NT2/D1 (cell line): Measurements from ENCODE around the gene AASDHPPT.

Experiments
- DNase-seq: peaks from one replicate; pipeline ENCODE4 v3.0.0-alpha.2; 2011; ENCODE audit warnings: low read depth, low spot score
- H3K27me3 ChIP-seq: 2 replicates; pipeline ENCODE4 v1.6.0; 2011; ENCODE audit warnings: mild to moderate bottlenecking; ENCODE audit not compliant: insufficient read length, insufficient read depth
- H3K36me3 ChIP-seq: 2 replicates; pipeline ENCODE4 v1.6.1; 2011; ENCODE audit warnings: mild to moderate bottlenecking, low read length, mixed read lengths; ENCODE audit not compliant: insufficient read depth, insufficient read length
- H3K4me1 ChIP-seq: 2 replicates; pipeline ENCODE4 v1.5.1; 2011; ENCODE audit not compliant: insufficient read depth, insufficient read length
- H3K4me3 ChIP-seq: 2 replicates; pipeline ENCODE4 v1.5.1; 2011; ENCODE audit warnings: low read depth; ENCODE audit not compliant: insufficient read length
- H3K9ac ChIP-seq: 2 replicates; pipeline ENCODE4 v1.6.0; 2011; ENCODE audit warnings: low read depth; ENCODE audit not compliant: insufficient read length
- H3K9me3 ChIP-seq: 2 replicates; pipeline ENCODE4 v1.5.1; 2011; ENCODE audit warnings: mild to moderate bottlenecking, low read length; ENCODE audit not compliant: insufficient read depth
- SUZ12 ChIP-seq: IDR thresholded peaks from 2 replicates; pipeline ENCODE4 v1.6.1; 2011; ENCODE audit not compliant: insufficient read length, insufficient read depth; ENCODE audit errors: extremely low read depth
- YY1 ChIP-seq: IDR thresholded peaks from 2 replicates; pipeline ENCODE4 v1.6.1; 2011; ENCODE audit not compliant: insufficient read length, insufficient read depth
- ZNF274 ChIP-seq: IDR thresholded peaks from 2 replicates; pipeline ENCODE4 v1.6.1; 2011; ENCODE audit warnings: mild to moderate bottlenecking, low read depth, low read length

The AASDHPPT gene

DNA sequence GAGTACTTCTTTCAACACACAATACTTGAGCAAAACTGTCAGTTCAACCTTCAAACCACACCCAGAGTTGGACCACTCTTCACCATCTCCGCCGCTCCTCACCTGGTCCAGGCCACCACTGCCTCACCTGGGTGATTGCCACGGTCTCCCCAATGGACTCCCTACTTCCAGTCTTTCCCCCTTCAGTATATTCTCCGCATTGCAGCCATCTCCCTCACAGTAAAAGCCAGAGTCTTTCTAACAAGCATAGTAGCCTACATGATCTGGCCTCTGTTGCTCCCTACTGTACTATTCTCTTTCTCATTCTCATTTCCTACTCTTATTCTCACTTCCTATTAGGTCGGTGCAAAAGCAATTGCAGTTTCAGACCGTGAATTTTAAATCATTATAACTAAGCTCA, 28.5 kb downstream of the AASDHPPT start:
- Histone ChIP-seq H3K9ac (no peak overlapping the region), H3K4me3 (no peak overlapping the region), H3K4me1 (no peaks in the 10 kb centered on the region), H3K9me3 (no peaks in the 10 kb centered on the region), H3K27me3 (no peaks in the 10 kb centered on the region), H3K36me3 (no peaks in the 10 kb centered on the region)
- no peak for DNase-seq
- TF ChIP-seq ZNF274 (no peak), SUZ12 (no peak), YY1 (no peak)

DNA sequence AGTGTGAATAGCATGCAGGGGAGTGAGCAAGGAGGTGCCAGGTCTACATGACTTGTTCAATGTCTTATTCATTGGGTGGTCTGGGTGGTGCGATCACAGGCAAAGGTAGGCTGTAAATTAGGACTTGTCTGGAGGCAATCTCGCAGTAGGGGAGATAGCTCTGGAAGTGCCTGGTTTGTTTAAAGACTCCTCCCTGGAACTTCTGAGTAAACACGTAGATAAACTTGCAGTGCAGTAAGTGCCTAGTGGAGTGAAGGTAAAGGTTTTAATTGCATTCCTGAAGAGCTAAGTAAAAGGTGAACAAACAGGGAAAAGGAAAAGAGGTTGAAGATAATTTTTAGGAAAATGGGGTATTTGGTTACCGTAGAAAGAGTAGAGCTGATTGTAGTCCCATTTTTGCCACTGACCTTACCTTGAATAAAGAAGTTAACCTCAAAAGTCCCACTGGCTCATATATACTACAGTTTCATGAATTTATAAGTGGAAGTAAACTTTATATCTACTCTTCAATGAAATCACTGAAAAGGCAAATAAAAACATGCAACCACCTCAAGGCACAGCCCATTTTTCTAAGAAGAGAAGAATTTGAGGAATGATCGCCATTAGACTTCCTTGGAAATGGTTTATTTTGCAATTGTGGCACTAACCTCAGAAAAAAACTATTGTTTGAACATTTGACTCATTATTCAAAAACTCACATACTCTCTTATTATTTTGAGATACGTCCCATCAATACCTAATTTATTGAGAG, 44.3 kb downstream of the AASDHPPT start:
- no peaks in the 10 kb centered on the region for H3K36me3 ChIP-seq
- H3K4me1 ChIP-seq = no peaks in the 10 kb centered on the region
- H3K9me3 ChIP-seq = no peaks in the 10 kb centered on the region
- H3K27me3 ChIP-seq = no peaks in the 10 kb centered on the region
- no peak for DNase-seq
- no peak for TF ChIP-seq SUZ12
- H3K4me3 ChIP-seq = no peak overlapping the region
- H3K9ac ChIP-seq = no peak overlapping the region

DNA sequence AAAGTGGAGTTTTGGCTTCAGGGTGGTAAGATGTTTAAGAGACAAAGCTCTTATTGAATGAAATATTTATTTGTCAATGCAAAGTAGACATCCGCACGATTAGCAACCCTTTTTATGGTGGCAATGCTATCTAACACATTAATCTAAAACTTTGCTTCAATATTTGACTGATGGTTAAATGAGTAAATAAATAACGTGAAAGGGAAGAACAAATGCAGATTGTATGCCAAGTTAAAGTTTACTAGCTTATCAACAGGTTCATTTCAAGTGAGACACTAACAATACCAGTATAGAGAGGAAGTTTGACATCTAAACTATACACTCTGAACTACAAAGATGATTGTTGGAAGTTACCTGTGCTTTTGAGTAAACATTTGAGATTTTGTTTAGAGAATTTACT, 50.1 kb downstream of the AASDHPPT start:
- H3K27me3 ChIP-seq = no peaks in the 10 kb centered on the region
- H3K9ac ChIP-seq = no peak overlapping the region
- no peak overlapping the region for H3K4me3 ChIP-seq
- TF ChIP-seq YY1 (no peak), ZNF274 (no peak), SUZ12 (no peak)
- no peaks in the 10 kb centered on the region for H3K36me3 ChIP-seq
- DNase-seq = no peak
- H3K9me3 ChIP-seq = no peaks in the 10 kb centered on the region
- H3K4me1 ChIP-seq = no peaks in the 10 kb centered on the region

DNA sequence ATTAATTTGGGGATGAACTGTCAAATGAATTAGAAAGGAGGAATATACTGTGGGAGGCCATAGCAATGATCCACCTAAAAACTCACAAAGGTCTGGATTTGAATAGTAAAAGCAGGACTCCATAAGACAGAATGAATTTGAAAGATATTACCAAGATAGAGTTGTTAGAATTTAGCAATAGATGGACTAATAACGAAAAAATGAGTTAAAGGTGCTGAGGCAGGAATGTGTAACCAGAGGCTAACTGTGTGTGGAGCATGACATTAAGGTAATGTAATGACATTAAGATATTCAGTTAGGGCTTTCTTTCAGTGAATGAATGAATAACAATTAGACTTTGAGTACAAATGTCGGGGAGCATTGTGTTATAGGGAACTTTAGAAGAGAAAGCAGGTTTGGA, 51.3 kb downstream of the AASDHPPT start:
- Histone ChIP-seq H3K9me3 (no peaks in the 10 kb centered on the region), H3K9ac (no peak overlapping the region), H3K36me3 (no peaks in the 10 kb centered on the region), H3K4me1 (no peaks in the 10 kb centered on the region), H3K27me3 (no peaks in the 10 kb centered on the region), H3K4me3 (no peak overlapping the region)
- no peak for DNase-seq
- TF ChIP-seq SUZ12 (no peak), YY1 (no peak), ZNF274 (no peak)

- H3K9me3 ChIP-seq = no peaks in the 10 kb centered on the region
- no peak for DNase-seq
- H3K4me3 ChIP-seq = no peak overlapping the region
- no peaks in the 10 kb centered on the region for H3K36me3 ChIP-seq
- H3K4me1 ChIP-seq = no peaks in the 10 kb centered on the region
- TF ChIP-seq YY1 = no peak
- TF ChIP-seq SUZ12 = no peak
- TF ChIP-seq ZNF274 = no peak
- H3K27me3 ChIP-seq = no peaks in the 10 kb centered on the region
- H3K9ac ChIP-seq = no peak overlapping the region
These were observed 54.5 kb downstream of the AASDHPPT start for GRCh38 chr11:106131998-106132397.

GRCh38 chr11:106132582-106133354, 55.3 kb downstream of the AASDHPPT start:
- H3K36me3 ChIP-seq = no peaks in the 10 kb centered on the region
- DNase-seq = no peak
- no peaks in the 10 kb centered on the region for H3K4me1 ChIP-seq
- no peaks in the 10 kb centered on the region for H3K27me3 ChIP-seq
- no peak overlapping the region for H3K4me3 ChIP-seq
- no peaks in the 10 kb centered on the region for H3K9me3 ChIP-seq
- no peak for TF ChIP-seq SUZ12
- no peak for TF ChIP-seq ZNF274
- TF ChIP-seq YY1 = no peak
- no peak overlapping the region for H3K9ac ChIP-seq

- TF ChIP-seq YY1 (no peak), SUZ12 (no peak), ZNF274 (no peak)
- no peaks in the 10 kb centered on the region for H3K36me3 ChIP-seq
- DNase-seq = no peak
- H3K27me3 ChIP-seq = no peaks in the 10 kb centered on the region
- no peaks in the 10 kb centered on the region for H3K4me1 ChIP-seq
- H3K9ac ChIP-seq = no peak overlapping the region
- no peaks in the 10 kb centered on the region for H3K9me3 ChIP-seq
- H3K4me3 ChIP-seq = no peak overlapping the region
These were observed 56.1 kb downstream of the AASDHPPT start for GRCh38 chr11:106133529-106133928.
